Diencephalon (tissue), 1 donor: Measurements from ENCODE around the gene FBXO11. TPM values are rescaled to one million over a fixed set of nuclear protein-coding genes. Genes with fewer than 3 reads are reported as not detected.

Experiments used
- small RNA-seq: library from RNA; depleted of rRNA; stranded (forward); fragments of <200 nt; gene quantifications from one replicate; pipeline ENCODE3, GENCODE V24; 2014
- total RNA-seq: library from RNA; depleted of rRNA; stranded (reverse); fragments of >200 nt; gene quantifications from one replicate; pipeline ENCODE4 v1.2.3, GENCODE V29; 2014

Gene FBXO11
- 151 TPM for total RNA-seq

GRCh38 chr2:47906157-47907038 is at the start of gene FBXO11:
Gene FBXO11 (minus strand): TSS chr2:47906498. CDS start chr2:47905720, 778 bp downstream.

DNA sequence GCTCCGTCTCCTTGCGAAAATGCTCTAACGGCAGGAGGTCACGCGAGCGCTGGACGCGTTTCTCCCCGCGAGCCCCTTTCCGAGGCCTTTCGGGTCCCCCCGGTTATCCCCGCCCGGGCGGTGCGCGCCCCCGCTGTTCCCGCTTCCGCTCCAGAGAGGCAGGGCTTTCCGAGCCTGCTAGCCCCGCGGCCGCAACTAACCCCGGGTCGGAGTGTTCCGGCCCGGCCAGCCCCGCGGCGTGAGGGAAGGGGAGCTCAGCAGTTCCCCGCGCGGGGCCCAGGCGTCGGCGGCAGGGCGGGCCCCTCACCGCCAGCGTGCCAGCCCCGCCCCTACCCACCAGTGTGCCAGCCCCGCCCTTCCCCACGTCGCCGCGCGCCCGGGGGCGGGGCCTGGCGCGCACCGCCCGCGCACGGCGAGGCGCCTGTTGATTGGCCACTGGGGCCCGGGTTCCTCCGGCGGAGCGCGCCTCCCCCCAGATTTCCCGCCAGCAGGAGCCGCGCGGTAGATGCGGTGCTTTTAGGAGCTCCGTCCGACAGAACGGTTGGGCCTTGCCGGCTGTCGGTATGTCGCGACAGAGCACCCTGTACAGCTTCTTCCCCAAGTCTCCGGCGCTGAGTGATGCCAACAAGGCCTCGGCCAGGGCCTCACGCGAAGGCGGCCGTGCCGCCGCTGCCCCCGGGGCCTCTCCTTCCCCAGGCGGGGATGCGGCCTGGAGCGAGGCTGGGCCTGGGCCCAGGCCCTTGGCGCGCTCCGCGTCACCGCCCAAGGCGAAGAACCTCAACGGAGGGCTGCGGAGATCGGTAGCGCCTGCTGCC is 123.4 kb downstream of the FBXO11 start, which contains the start of gene MSH6:
Gene MSH6, plus strand, starts transcription at position 475 of the 815 bp plus-strand sequence. Its CDS starts 89 bp downstream, at position 564.

Small RNA genes lying within 50 kb of the gene (small RNA-seq; reads per million reads assigned to genes)
- not detected for gene RF00026
- gene RPL36AP15 = not detected

Other genes starting within 250 kb of the FBXO11 start
- gene MSH6, start 123.4 kb downstream of the FBXO11 start, total RNA-seq = 50.3 TPM